Measurements from ENCODE around the gene TUBGCP3.

TUBGCP3 gene

GRCh38 chr13:112576191-112576590 is 11.8 kb downstream of the TUBGCP3 start:
- Mint-ChIP-seq H3K4me1 (ENCODE audit: low read depth) (peaks cover 28% of the 10 kb centered on the region), H3K9me3 (peaks cover 10% of the 10 kb centered on the region), H3K36me3 (ENCODE audit: low read depth) (peaks cover 17% of the 10 kb centered on the region), H3K4me3 (no peak overlapping the region), H3K27me3 (ENCODE audit: low read depth) (no peaks in the 10 kb centered on the region), H3K27ac (no peak overlapping the region)

- H3K27ac Mint-ChIP-seq = no peak overlapping the region
- peaks cover 30% of the 10 kb centered on the region for H3K4me1 Mint-ChIP-seq (ENCODE audit: low read depth)
- no peaks in the 10 kb centered on the region for H3K27me3 Mint-ChIP-seq (ENCODE audit: low read depth)
- peaks cover 10% of the 10 kb centered on the region for H3K9me3 Mint-ChIP-seq
- no peak overlapping the region for H3K4me3 Mint-ChIP-seq
- peaks cover 17% of the 10 kb centered on the region for H3K36me3 Mint-ChIP-seq (ENCODE audit: low read depth)
These were observed 12.3 kb downstream of the TUBGCP3 start for GRCh38 chr13:112575675-112576074.

GRCh38 chr13:112574834-112575613 is 12.9 kb downstream of the TUBGCP3 start:
- Mint-ChIP-seq H3K27ac (no peak overlapping the region), H3K4me3 (no peak overlapping the region), H3K9me3 (peaks cover 10% of the 10 kb centered on the region), H3K4me1 (ENCODE audit: low read depth) (peaks cover 30% of the 10 kb centered on the region), H3K36me3 (ENCODE audit: low read depth) (peaks cover 17% of the 10 kb centered on the region), H3K27me3 (ENCODE audit: low read depth) (no peaks in the 10 kb centered on the region)

GRCh38 chr13:112574416-112574815 is 13.5 kb downstream of the TUBGCP3 start:
- H3K9me3 Mint-ChIP-seq = peaks cover 10% of the 10 kb centered on the region

GRCh38 chr13:112573710-112574109 is 14.2 kb downstream of the TUBGCP3 start:
- Mint-ChIP-seq H3K9me3 (peaks cover 7% of the 10 kb centered on the region), H3K27me3 (ENCODE audit: low read depth) (no peaks in the 10 kb centered on the region), H3K27ac (no peak overlapping the region), H3K36me3 (ENCODE audit: low read depth) (peaks cover 16% of the 10 kb centered on the region), H3K4me3 (no peak overlapping the region), H3K4me1 (ENCODE audit: low read depth) (peaks cover 28% of the 10 kb centered on the region)

More at GRCh38 chr13:112574416-112574815, 13.5 kb downstream of the TUBGCP3 start:
- Mint-ChIP-seq H3K27ac (no peak overlapping the region), H3K27me3 (ENCODE audit: low read depth) (no peaks in the 10 kb centered on the region), H3K36me3 (ENCODE audit: low read depth) (peaks cover 14% of the 10 kb centered on the region), H3K4me3 (no peak overlapping the region), H3K4me1 (ENCODE audit: low read depth) (peaks cover 27% of the 10 kb centered on the region)

GRCh38 chr13:112572366-112572765 is 15.6 kb downstream of the TUBGCP3 start:
- Mint-ChIP-seq H3K4me1 (ENCODE audit: low read depth) (peaks cover 28% of the 10 kb centered on the region), H3K4me3 (no peak overlapping the region), H3K36me3 (ENCODE audit: low read depth) (peaks cover 17% of the 10 kb centered on the region), H3K27ac (no peak overlapping the region), H3K9me3 (peaks cover 5% of the 10 kb centered on the region), H3K27me3 (ENCODE audit: low read depth) (no peaks in the 10 kb centered on the region)

- Mint-ChIP-seq H3K36me3 (ENCODE audit: low read depth) (peaks cover 12% of the 10 kb centered on the region), H3K4me3 (no peak overlapping the region), H3K9me3 (no peaks in the 10 kb centered on the region), H3K27me3 (ENCODE audit: low read depth) (no peaks in the 10 kb centered on the region), H3K27ac (no peak overlapping the region), H3K4me1 (ENCODE audit: low read depth) (peaks cover 15% of the 10 kb centered on the region)
These were observed 18.1 kb downstream of the TUBGCP3 start for GRCh38 chr13:112569821-112570220.

DNA sequence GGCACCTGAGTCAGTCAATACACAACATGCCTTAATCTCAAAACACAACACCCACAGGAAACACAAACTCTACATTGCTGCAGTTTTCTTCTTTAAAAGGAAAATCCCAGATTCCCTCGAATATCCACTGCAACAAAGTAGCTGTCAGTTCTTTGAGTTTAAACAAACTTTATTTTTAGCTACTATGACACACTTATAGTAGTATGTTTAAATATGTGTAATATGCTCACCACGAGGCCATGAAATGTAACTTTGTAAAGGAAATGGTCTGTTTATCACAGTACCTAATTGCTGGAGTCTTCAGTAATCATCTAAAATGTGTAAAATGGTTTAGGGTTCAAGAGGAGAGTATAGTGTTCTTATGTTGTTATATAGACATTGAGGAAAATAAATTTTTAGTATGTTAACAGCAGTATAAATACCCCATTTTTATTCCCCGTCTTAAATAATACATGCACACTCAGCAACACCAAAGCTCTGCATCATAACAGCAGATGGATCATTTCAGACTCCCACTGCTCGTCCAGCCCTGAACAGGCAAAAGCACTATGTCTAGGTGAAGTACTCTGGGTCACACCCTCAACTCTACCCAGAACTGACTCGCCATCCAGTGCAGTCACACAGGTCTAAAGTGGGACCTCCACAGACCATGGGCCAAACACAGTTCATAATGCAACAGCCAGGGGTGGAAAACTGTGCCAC is 20.6 kb downstream of the TUBGCP3 start:
- peaks cover 24% of the 10 kb centered on the region for H3K36me3 Mint-ChIP-seq (ENCODE audit: low read depth)
- peaks cover 10% of the 10 kb centered on the region for H3K4me1 Mint-ChIP-seq (ENCODE audit: low read depth)
- peak overlapping the region; percentile 4 for H3K27ac Mint-ChIP-seq
- H3K9me3 Mint-ChIP-seq = no peaks in the 10 kb centered on the region
- no peak overlapping the region for H3K4me3 Mint-ChIP-seq
- H3K27me3 Mint-ChIP-seq (ENCODE audit: low read depth) = no peaks in the 10 kb centered on the region

- no peaks in the 10 kb centered on the region for H3K27me3 Mint-ChIP-seq (ENCODE audit: low read depth)
- H3K36me3 Mint-ChIP-seq (ENCODE audit: low read depth) = peaks cover 36% of the 10 kb centered on the region
- no peaks in the 10 kb centered on the region for H3K9me3 Mint-ChIP-seq
- no peak overlapping the region for H3K4me3 Mint-ChIP-seq
- H3K27ac Mint-ChIP-seq = peak overlapping the region; percentile 55
- H3K4me1 Mint-ChIP-seq (ENCODE audit: low read depth) = peaks cover 11% of the 10 kb centered on the region
These were observed 25.1 kb downstream of the TUBGCP3 start for GRCh38 chr13:112562786-112563383.

DNA sequence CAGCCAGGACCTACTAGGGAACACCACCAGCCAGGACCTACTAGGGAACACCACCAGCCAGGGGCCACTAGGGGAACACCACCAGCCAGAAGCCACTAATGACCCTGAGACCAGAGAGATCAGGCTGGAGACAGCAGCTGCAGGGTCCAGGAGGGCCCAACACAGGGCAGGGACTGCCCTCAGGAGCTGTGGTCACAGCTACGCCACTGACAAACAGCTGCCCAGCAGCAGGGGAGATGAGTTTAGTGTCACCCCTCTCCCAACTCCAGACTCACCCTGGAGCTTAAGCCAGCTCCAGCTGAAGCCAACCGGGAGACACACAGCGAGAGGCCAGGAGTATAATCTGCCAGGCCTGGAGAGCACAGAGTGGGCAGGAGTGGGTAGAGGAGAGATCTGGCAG is 25.7 kb downstream of the TUBGCP3 start:
- H3K4me1 Mint-ChIP-seq (ENCODE audit: low read depth) = peaks cover 9% of the 10 kb centered on the region
- H3K27me3 Mint-ChIP-seq (ENCODE audit: low read depth) = no peaks in the 10 kb centered on the region
- peaks cover 36% of the 10 kb centered on the region for H3K36me3 Mint-ChIP-seq (ENCODE audit: low read depth)
- no peak overlapping the region for H3K4me3 Mint-ChIP-seq
- H3K9me3 Mint-ChIP-seq = no peaks in the 10 kb centered on the region
- no peak overlapping the region for H3K27ac Mint-ChIP-seq

GRCh38 chr13:112561478-112561877 is 26.5 kb downstream of the TUBGCP3 start:
- H3K4me1 Mint-ChIP-seq (ENCODE audit: low read depth) = peaks cover 9% of the 10 kb centered on the region
- no peaks in the 10 kb centered on the region for H3K9me3 Mint-ChIP-seq
- H3K4me3 Mint-ChIP-seq = no peak overlapping the region
- H3K27me3 Mint-ChIP-seq (ENCODE audit: low read depth) = no peaks in the 10 kb centered on the region
- no peak overlapping the region for H3K27ac Mint-ChIP-seq
- H3K36me3 Mint-ChIP-seq (ENCODE audit: low read depth) = peaks cover 35% of the 10 kb centered on the region

DNA sequence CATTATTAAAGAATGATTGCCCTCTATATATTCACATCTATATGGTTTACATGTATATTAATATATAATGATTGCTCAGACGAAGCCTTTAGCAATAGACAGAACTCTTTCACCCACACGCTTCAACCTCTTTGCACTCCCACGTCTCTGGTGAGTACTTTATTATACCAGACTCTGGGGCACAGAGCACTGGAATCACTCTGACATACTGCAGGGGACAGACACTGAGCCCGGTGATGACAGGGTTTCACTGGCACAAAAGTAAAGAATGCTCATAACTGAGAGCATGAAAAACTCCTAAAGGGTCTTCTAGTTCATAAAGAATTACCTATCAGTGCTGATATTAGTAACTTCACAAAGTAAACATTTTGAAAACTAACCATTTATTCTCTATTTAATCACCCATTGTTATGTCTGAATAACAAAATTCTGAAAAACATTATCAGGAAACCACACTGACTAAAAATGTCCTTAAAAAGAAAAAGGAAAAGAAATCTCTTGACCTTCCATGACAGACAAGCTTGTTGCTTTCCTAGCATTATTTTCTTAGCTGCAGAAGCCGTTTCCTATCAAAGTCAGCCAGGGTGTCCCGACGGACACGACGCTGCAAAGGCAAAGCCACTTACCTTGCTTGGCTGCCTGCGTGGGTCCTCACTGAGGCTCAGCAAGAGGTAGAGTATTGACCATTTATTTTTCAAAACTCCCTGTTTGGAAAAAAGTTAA is 29.1 kb downstream of the TUBGCP3 start:
- H3K27me3 Mint-ChIP-seq (ENCODE audit: low read depth) = no peaks in the 10 kb centered on the region
- H3K4me1 Mint-ChIP-seq (ENCODE audit: low read depth) = peaks cover 9% of the 10 kb centered on the region
- H3K4me3 Mint-ChIP-seq = no peak overlapping the region
- H3K36me3 Mint-ChIP-seq (ENCODE audit: low read depth) = peaks cover 48% of the 10 kb centered on the region
- no peaks in the 10 kb centered on the region for H3K9me3 Mint-ChIP-seq
- no peak overlapping the region for H3K27ac Mint-ChIP-seq

DNA sequence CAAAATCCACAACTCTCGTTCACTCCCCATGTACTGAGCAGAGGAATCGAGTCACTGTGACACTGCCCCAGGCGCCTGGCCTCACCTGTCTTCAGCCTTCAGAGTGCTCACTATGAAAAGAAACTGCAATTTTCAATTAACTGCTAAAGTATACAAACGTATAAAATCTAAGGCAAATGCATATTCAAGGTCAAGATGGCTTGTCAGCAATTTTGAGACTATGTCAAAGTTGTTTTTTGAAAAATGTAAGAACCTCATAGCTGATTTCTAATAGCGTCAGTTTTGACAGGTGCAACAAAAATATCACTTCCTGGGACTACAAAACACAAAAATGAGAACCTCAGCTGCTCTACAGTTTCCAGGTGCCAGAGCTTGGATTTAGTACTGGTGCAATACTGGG is 31.4 kb downstream of the TUBGCP3 start:
- peaks cover 56% of the 10 kb centered on the region for H3K36me3 Mint-ChIP-seq (ENCODE audit: low read depth)
- H3K9me3 Mint-ChIP-seq = no peaks in the 10 kb centered on the region
- H3K27me3 Mint-ChIP-seq (ENCODE audit: low read depth) = no peaks in the 10 kb centered on the region
- H3K4me1 Mint-ChIP-seq (ENCODE audit: low read depth) = peaks cover 8% of the 10 kb centered on the region
- no peak overlapping the region for H3K27ac Mint-ChIP-seq
- H3K4me3 Mint-ChIP-seq = no peak overlapping the region

- H3K4me1 Mint-ChIP-seq (ENCODE audit: low read depth) = peaks cover 4% of the 10 kb centered on the region
- peaks cover 58% of the 10 kb centered on the region for H3K36me3 Mint-ChIP-seq (ENCODE audit: low read depth)
- H3K27me3 Mint-ChIP-seq (ENCODE audit: low read depth) = no peaks in the 10 kb centered on the region
- H3K27ac Mint-ChIP-seq = peak overlapping the region; percentile 31
- no peak overlapping the region for H3K4me3 Mint-ChIP-seq
- no peaks in the 10 kb centered on the region for H3K9me3 Mint-ChIP-seq
These were observed 33.6 kb downstream of the TUBGCP3 start for GRCh38 chr13:112554214-112554850.
